WTC11 (cell line): Measurements from ENCODE around the gene UBQLN3.

ENCODE experiments used
- ELF4 ChIP-seq: sonication (generic); formaldehyde crosslinking; IDR thresholded peaks from 2 replicates; pipeline ENCODE4 v1.8.1; 2022; ENCODE audit warnings: low read depth, mild to moderate bottlenecking, moderate library complexity, missing genetic modification reagents
- GRHL2 ChIP-seq: fragments of 250-450 bp; sonication (Bioruptor Pico); IDR thresholded peaks from 2 replicates; pipeline ENCODE4 v1.8.0; 2022; ENCODE audit warnings: mild to moderate bottlenecking, moderate library complexity; ENCODE audit not compliant: insufficient replicate concordance, severe bottlenecking
- JUN ChIP-seq: sonication (generic); formaldehyde crosslinking; IDR thresholded peaks from 2 replicates; pipeline ENCODE4 v1.8.0; 2023; ENCODE audit warnings: mild to moderate bottlenecking, missing genetic modification reagents
- NFE2L1 ChIP-seq: sonication (generic); formaldehyde crosslinking; IDR thresholded peaks from 2 replicates; pipeline ENCODE4 v1.8.1; 2023; ENCODE audit warnings: missing genetic modification reagents
- ZNF121 ChIP-seq: sonication (generic); formaldehyde crosslinking; IDR thresholded peaks from 2 replicates; pipeline ENCODE4 v1.8.0; 2023; ENCODE audit warnings: missing genetic modification reagents
- TF ChIP-seq, protein P1 (sequence below): sonication (generic); formaldehyde crosslinking; IDR thresholded peaks from 2 replicates; pipeline ENCODE4 v1.8.1; 2023; ENCODE audit warnings: mild to moderate bottlenecking, missing genetic modification reagents, moderate library complexity

DNA sequence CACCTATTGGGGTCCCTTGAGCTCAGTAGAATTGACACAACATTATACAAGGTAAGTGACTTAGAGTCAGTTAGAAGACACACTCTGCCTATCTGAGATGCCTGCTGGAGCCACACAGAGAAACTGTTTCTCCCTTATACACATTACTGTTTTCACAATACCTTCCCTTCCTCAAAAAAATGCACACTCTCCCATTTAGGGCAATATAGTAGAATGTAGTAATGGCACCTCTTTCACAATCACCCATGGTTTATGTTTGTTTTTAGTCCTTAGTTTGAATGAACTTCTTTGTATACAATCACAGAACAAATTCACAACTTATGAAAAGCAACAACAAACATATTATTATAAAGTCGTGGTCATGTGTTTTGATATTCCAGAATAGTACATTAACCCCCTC, 24.3 kb upstream of the UBQLN3 start:
- TF ChIP-seq GRHL2 (no peak), ELF4 (no peak), JUN (CRISPR knock-in tag) (no peak), NFE2L1 (no peak), ZNF121 (CRISPR knock-in tag) (no peak)
- TF ChIP-seq, protein P1, sequence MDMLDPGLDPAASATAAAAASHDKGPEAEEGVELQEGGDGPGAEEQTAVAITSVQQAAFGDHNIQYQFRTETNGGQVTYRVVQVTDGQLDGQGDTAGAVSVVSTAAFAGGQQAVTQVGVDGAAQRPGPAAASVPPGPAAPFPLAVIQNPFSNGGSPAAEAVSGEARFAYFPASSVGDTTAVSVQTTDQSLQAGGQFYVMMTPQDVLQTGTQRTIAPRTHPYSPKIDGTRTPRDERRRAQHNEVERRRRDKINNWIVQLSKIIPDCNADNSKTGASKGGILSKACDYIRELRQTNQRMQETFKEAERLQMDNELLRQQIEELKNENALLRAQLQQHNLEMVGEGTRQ (CRISPR knock-in tag): no peak
